GM18907 (cell line): ENCODE measurements around the gene PYDC1.
A peak's percentile ranks its signal among the peaks of the same experiment; 100 is the strongest.
"Not testable (repeated sequence)": the region's sequence is repeated elsewhere in the genome, so short reads cannot be mapped to it uniquely, and the experiment has no call there.

ENCODE experiments used
- ATAC-seq: cut with Tn5 transposase; IDR thresholded peaks from one replicate; pipeline ENCODE4 v1.9.1; 2021; ENCODE audit warnings: mild to moderate bottlenecking, moderate library complexity; ENCODE audit not compliant: unreplicated experiment

Gene PYDC1

DNA sequence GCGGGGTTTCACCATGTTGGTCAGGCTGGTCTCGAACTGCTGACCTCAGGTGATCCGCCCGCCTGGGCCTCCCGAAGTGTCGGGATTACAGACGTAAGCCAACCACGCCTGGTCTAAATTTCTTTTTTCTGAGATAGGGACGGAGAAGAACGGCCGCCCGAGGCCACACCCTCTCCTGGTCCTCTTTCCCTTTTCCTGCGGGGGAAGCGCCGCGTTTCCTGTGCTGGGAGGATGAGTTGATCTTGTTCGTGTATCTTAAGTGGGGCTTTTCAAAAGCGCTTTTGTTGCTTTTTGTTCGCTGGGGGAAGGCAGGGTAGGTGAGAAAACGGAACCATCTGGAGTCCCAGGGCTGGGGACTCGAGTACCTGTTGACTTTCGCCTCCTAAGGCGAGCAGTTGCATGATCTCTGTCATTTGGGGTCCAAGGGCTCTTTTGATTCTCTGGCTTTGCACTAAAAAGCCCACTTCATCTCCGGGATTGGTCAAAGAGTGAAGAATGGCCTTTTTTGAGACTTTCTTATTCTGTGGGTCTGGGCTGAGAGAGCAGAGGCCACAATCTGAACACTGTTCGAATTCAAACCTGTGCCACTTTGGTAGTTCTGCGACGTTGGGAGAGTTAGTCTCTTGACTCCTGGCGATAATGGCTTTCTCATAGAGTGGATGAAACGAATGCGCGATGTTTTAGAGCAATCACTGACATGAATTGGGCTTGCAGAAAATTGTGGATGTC is 35.7 kb downstream of the PYDC1 start:
- ATAC-seq, result no peak

DNA sequence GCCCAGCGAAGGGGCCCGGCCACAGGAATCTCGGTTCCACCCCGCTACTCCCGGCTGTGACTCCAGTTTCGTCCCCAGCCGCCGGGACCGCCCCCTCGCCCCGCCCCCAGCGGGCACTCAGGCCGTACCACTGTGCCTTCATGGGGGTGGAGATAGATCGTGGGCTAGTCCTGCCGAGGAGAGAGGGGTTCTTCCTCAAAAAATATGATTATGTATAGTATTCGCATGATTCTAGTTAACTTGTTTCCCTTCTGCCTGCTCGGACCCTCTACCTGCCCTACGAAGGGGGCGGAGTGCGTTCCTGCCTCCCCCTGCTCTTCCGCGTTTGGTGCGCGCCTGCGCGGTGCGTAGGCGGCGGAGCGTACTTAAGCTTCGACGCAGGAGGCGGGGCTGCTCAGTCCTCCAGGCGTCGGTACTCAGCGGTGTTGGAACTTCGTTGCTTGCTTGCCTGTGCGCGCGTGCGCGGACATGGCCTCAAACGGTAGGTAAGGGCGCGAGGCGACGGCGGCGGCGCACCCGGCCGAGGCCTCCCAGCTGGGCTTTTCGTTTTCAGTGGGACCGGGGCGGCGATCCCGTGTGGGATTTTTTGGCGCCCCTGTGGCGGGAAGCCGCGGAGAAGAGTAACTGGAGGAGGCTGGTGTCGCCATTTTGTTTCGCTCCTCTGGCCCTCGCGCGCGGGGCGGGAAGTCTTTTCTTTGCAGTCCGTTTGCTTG is 37.0 kb downstream of the PYDC1 start, which contains the start of gene FUS:
Gene FUS, plus strand, starts transcription at position 393 of the 713 bp plus-strand sequence. Its CDS starts 76 bp downstream, at position 469.
- ATAC-seq, result peak; percentile 67

DNA sequence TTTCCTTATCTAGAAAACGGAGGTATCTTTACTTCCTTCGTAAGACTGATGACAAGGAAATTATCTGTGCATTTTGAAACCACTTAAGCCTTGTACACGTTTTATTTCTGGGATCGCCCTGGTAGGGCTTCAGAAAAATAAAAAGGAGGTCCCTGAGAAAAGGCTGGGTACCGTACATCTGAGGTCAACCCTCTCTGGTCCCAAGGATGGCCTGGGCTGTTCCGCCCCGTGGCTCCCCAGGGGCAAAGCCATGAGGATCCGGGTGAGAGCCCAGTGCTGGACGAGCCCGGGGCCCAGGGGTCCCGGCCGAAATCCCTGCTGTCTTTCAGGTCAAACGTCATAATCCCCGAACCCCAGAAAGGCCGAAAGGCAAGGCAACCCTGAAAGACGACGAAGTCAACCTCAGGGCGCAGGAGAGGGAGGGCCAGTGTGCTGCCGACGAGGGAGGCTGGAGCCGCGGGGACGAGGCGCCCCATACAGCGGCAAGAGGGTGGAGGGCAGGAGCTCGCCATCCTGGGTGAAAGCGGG is 37.7 kb downstream of the PYDC1 start:
- ATAC-seq, result peak; percentile 14

DNA sequence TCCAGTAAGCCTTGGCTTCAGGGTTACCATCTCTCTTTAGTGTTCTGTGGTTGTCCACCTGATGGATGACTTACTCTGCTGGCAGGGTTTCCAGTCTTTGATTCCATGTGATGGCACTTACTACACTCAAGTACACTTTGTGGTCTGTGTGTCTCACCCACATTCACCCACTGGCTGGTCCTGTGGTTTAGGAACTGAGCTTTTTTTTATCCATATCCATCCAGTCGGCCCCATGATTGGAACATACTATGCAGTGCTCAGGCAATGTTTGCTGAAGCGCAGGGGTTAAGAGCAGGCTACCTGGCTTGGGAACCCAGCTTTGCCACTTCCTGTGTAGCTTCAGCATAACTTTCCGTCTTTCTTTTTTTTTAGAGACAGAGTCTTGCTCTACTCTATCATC is 39.8 kb downstream of the PYDC1 start:
- no peak for ATAC-seq

- not testable (repeated sequence) for ATAC-seq
Observed at GRCh38 chr16:31170048-31170447, 46.9 kb downstream of the PYDC1 start.

GRCh38 chr16:31168848-31169247 is 48.1 kb downstream of the PYDC1 start:
- no peak for ATAC-seq

DNA sequence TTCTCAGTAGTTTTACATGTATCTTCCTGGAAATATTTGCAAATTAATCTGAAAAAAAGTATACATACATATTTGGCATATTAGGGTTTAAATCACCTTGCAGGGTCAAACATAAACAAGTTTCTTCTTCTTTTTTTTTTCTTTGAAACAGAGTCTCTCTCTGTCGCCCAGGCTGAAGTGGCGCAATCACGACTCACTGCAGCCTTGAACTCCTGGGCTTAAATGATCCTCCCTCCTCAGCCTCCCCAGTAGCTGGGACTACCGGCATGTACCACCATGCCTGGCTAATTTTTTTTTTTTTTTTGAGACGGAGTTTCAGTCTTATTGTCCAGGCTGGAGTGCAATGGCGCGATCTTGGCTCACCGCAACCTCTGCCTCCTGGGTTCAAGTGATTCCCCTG is 49.6 kb downstream of the PYDC1 start:
- no peak for ATAC-seq
